OCI-LY7 (cell line): ENCODE measurements around the gene CLCN6. TPM values are rescaled to one million over a fixed set of nuclear protein-coding genes. Genes with fewer than 3 reads are reported as not detected.
A peak's percentile ranks its signal among the peaks of the same experiment; 100 is the strongest.

Experiments
- BruUV-seq: library from RNA; stranded (reverse); fragments of 400-500 nt; replicated peaks from 2 replicates; lab custom pipeline; 2021; lab: Mats Ljungman, UMichigan
- CTCF ChIA-PET: fragments of 300-600 bp; sonication (Branson Sonifier 250); formaldehyde crosslinking; loops from one replicate; lab custom pipeline; 2022; ENCODE audit warnings: antibody characterized with exemption; ENCODE audit not compliant: unreplicated experiment; lab: Charles Lee
- POLR2A ChIA-PET: fragments of 300-600 bp; sonication (Branson Sonifier 250); formaldehyde crosslinking; loops from one replicate; lab custom pipeline; 2022; ENCODE audit warnings: antibody characterized with exemption; lab: Charles Lee
- DNase-seq: peaks from one replicate; pipeline ENCODE4 v3.0.0-alpha.2; 2015; ENCODE audit warnings: low spot score
- H2AFZ ChIP-seq: fragments of 200-600 bp; sonication (generic), shearing (Covaris generic); 2 replicates; pipeline ENCODE4 v1.6.1; 2014; ENCODE audit warnings: mild to moderate bottlenecking, antibody characterized with exemption, low read length, moderate library complexity
- H3K27ac ChIP-seq: fragments of 200-600 bp; sonication (generic); 2 replicates; pipeline ENCODE4 v1.5.1; 2014; ENCODE audit warnings: mixed run types, low read depth, mild to moderate bottlenecking, moderate library complexity, low read length, inconsistent platforms; ENCODE audit not compliant: poor library complexity, severe bottlenecking
- H3K36me3 ChIP-seq: fragments of 200-600 bp; sonication (generic); 2 replicates; pipeline ENCODE4 v1.6.1; 2014; ENCODE audit warnings: mild to moderate bottlenecking, antibody characterized with exemption, low read length, moderate library complexity, mixed read lengths; ENCODE audit not compliant: insufficient read depth
- H3K4me1 ChIP-seq: fragments of 200-600 bp; sonication (generic); 2 replicates; pipeline ENCODE4 v1.5.1; 2014; ENCODE audit warnings: mild to moderate bottlenecking, low read length; ENCODE audit not compliant: insufficient read depth, poor library complexity, severe bottlenecking
- H3K4me2 ChIP-seq: fragments of 200-600 bp; sonication (generic); 2 replicates; pipeline ENCODE4 v1.6.1; 2014; ENCODE audit warnings: mild to moderate bottlenecking, low read length
- H3K4me3 ChIP-seq: fragments of 200-600 bp; sonication (generic); 2 replicates; pipeline ENCODE4 v1.5.1; 2014; ENCODE audit warnings: mild to moderate bottlenecking, low read depth, low read length; ENCODE audit not compliant: poor library complexity, severe bottlenecking
- H3K79me2 ChIP-seq: fragments of 200-600 bp; sonication (generic); 2 replicates; pipeline ENCODE4 v1.6.1; 2016; ENCODE audit warnings: low read depth, mild to moderate bottlenecking, low read length, moderate library complexity, mixed read lengths; ENCODE audit not compliant: insufficient read depth
- H3K9me2 ChIP-seq: fragments of 200-600 bp; sonication (generic); 2 replicates; pipeline ENCODE4 v1.6.1; 2016; ENCODE audit warnings: mild to moderate bottlenecking, low read length, mixed read lengths; ENCODE audit not compliant: insufficient read depth
- H3K9me3 ChIP-seq: fragments of 200-600 bp; sonication (generic); 2 replicates; pipeline ENCODE4 v1.6.1; 2014; ENCODE audit warnings: mild to moderate bottlenecking, mixed run types, low read length, mixed read lengths
- H4K20me1 ChIP-seq: fragments of 200-600 bp; sonication (generic); 2 replicates; pipeline ENCODE4 v1.6.1; 2014; ENCODE audit warnings: mild to moderate bottlenecking, antibody characterized with exemption, low read length, moderate library complexity, mixed read lengths; ENCODE audit not compliant: insufficient read depth
- EZH2phosphoT487 ChIP-seq: fragments of 200-600 bp; sonication (generic); IDR thresholded peaks from 2 replicates; pipeline ENCODE4 v1.6.1; 2018; ENCODE audit warnings: low read depth, borderline replicate concordance, mild to moderate bottlenecking, mixed run types, antibody characterized with exemption, low read length, moderate library complexity, mixed read lengths
- intact Hi-C: fragments of 100-400 bp; cut with micrococcal nuclease; formaldehyde crosslinking; loops from one replicate; pipeline ENCODE4 v1.10.0; 2022; ENCODE audit not compliant: unreplicated experiment
- total RNA-seq, 2 experiments: library from RNA; depleted of rRNA in 1 of 2; stranded (reverse); fragments of >200 nt in 1 of 2; shearing (Covaris generic) in 1 of 2; gene quantifications; 2 replicates each; pipeline ENCODE4 v1.2.3, GENCODE V29; 2014 to 2022
- TF ChIP-seq, protein P1 (sequence below): fragments of 200-600 bp; sonication (generic); conservative IDR thresholded peaks from 2 replicates; pipeline ENCODE4 v1.5.1; 2014; ENCODE audit warnings: mild to moderate bottlenecking, antibody characterized with exemption, low read length, moderate library complexity, mixed read lengths

CLCN6 gene
- total RNA-seq, 2 experiments from 2014 or later: 19.7 to 65.8 TPM

DNA sequence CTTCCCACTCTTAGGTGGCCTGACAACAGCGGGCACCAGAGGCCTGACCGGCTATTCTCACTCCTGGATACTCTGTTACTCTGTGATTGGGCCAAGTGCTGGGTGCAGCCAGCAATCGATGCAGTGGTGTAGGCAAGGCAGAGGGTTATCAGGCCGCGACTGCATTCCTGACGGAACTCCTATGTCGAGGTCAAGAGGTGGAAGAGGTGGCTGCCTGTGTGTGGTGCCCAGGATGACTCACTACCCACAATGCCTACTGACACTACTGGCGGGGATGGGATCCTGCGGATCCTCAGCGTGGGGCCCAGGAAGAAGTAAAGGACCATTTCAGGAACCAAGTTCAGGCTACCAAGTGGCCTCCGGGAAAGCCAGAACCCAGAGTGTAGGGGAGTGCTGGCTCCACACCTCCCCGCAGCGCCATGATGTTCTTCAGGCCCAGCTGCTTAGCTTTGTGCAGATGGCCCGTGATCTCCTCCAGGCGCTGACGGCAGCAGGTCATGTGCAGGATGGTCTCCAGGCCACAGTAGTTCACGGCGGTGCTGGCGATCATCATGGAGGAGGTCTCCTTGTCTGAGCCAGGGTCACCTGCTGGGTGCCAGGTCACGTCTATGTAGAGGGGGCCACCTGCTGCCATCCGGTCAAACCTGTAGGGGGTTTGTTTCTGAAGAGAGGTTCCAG lies 5.1 kb upstream of the CLCN6 start:
- H3K79me2 ChIP-seq: peaks cover 32% of the 10 kb centered on the region
- peaks cover 30% of the 10 kb centered on the region for H3K4me1 ChIP-seq
- TF ChIP-seq, protein P1, sequence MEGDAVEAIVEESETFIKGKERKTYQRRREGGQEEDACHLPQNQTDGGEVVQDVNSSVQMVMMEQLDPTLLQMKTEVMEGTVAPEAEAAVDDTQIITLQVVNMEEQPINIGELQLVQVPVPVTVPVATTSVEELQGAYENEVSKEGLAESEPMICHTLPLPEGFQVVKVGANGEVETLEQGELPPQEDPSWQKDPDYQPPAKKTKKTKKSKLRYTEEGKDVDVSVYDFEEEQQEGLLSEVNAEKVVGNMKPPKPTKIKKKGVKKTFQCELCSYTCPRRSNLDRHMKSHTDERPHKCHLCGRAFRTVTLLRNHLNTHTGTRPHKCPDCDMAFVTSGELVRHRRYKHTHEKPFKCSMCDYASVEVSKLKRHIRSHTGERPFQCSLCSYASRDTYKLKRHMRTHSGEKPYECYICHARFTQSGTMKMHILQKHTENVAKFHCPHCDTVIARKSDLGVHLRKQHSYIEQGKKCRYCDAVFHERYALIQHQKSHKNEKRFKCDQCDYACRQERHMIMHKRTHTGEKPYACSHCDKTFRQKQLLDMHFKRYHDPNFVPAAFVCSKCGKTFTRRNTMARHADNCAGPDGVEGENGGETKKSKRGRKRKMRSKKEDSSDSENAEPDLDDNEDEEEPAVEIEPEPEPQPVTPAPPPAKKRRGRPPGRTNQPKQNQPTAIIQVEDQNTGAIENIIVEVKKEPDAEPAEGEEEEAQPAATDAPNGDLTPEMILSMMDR: no peak
- TF ChIP-seq EZH2phosphoT487: no peak
- no peak overlapping the region for H3K4me2 ChIP-seq
- peaks cover 54% of the 10 kb centered on the region for H3K36me3 ChIP-seq
- intact Hi-C loops: no loop called here
- no peak overlapping the region for H3K4me3 ChIP-seq
- no peaks in the 10 kb centered on the region for H4K20me1 ChIP-seq
- no peak overlapping the region for H2AFZ ChIP-seq
- ChIA-PET POLR2A (no interaction called here), CTCF (no interaction called here)
- no peaks in the 10 kb centered on the region for H3K9me3 ChIP-seq
- no peaks in the 10 kb centered on the region for H3K9me2 ChIP-seq
- no TSS peak for BruUV-seq
- DNase-seq: no peak
- H3K27ac ChIP-seq: no peak overlapping the region

DNA sequence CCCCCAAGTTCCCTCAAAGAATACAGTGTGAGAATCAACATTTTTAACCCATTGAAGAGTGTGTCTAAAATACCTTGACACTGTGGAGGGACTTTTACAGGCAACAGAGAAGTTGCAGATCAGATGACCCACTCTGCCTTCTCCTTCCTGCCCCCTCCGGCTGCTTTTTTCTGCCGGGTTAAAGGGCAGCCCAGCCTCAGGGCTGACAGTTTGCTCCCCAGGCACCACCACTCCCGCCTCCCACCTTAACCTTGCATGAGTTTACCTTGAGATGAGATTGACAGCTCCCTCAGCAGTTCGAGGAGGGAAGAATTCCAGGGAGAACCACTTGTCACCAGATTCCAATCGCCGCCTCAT lies 3.4 kb upstream of the CLCN6 start:
- Histone ChIP-seq H3K36me3 (peaks cover 48% of the 10 kb centered on the region), H3K4me1 (peaks cover 40% of the 10 kb centered on the region), H3K79me2 (peaks cover 46% of the 10 kb centered on the region), H2AFZ (no peak overlapping the region), H3K4me3 (peak overlapping the region; percentile 80), H3K27ac (peak overlapping the region; percentile 59), H4K20me1 (no peaks in the 10 kb centered on the region; the same call in 1 of the 2 replicates), H3K9me3 (no peaks in the 10 kb centered on the region), H3K9me2 (no peaks in the 10 kb centered on the region), H3K4me2 (peak overlapping the region; percentile 97)
- no TSS peak for BruUV-seq
- ChIA-PET CTCF (interaction anchor here (1.2 kb wide), 1 partner anchor 165 kb away, joined by 5 read pairs; no protein-coding TSS in a partner anchor), POLR2A (interaction anchor here (1.5 to 1.8 kb wide), 3 partner anchors 10 to 17 kb away, joined by 5 to 11 read pairs (median 5); no protein-coding TSS in a partner anchor)
- intact Hi-C loops: loop anchor here (2.0 kb wide), 1 partner anchor 66 kb away; the partner anchor contains the start of gene AGTRAP
- no peak for DNase-seq
- TF ChIP-seq, protein P1: no peak
- no peak for TF ChIP-seq EZH2phosphoT487
